T-helper 2 cell treated with Interferon-gamma antibody and Interleukin-4, amounts not matched to agents 5 μg/mL and 100 μg/mL, for 36 hours (primary cell): ENCODE data around the gene MED16.

ENCODE experiments used
- DNase-seq: peaks from one replicate; pipeline ENCODE4 v3.0.0; 2021; ENCODE audit warnings: low spot score
- H3K27ac Mint-ChIP-seq: one replicate; pipeline ENCODE4 v1.8.0; 2021; ENCODE audit warnings: mild to moderate bottlenecking, mixed read lengths
- H3K27me3 Mint-ChIP-seq: one replicate; pipeline ENCODE4 v1.8.0; 2021; ENCODE audit warnings: low read depth, mixed read lengths
- H3K36me3 Mint-ChIP-seq: one replicate; pipeline ENCODE4 v1.8.0; 2021; ENCODE audit warnings: low read depth, mixed read lengths
- H3K4me1 Mint-ChIP-seq: one replicate; pipeline ENCODE4 v1.8.0; 2021; ENCODE audit warnings: low read depth, mixed read lengths
- H3K4me3 Mint-ChIP-seq: one replicate; pipeline ENCODE4 v1.8.0; 2022; ENCODE audit warnings: mild to moderate bottlenecking, moderate library complexity, mixed read lengths
- H3K9me3 Mint-ChIP-seq: one replicate; pipeline ENCODE4 v1.8.0; 2021; ENCODE audit warnings: mixed read lengths

MED16 gene

DNA sequence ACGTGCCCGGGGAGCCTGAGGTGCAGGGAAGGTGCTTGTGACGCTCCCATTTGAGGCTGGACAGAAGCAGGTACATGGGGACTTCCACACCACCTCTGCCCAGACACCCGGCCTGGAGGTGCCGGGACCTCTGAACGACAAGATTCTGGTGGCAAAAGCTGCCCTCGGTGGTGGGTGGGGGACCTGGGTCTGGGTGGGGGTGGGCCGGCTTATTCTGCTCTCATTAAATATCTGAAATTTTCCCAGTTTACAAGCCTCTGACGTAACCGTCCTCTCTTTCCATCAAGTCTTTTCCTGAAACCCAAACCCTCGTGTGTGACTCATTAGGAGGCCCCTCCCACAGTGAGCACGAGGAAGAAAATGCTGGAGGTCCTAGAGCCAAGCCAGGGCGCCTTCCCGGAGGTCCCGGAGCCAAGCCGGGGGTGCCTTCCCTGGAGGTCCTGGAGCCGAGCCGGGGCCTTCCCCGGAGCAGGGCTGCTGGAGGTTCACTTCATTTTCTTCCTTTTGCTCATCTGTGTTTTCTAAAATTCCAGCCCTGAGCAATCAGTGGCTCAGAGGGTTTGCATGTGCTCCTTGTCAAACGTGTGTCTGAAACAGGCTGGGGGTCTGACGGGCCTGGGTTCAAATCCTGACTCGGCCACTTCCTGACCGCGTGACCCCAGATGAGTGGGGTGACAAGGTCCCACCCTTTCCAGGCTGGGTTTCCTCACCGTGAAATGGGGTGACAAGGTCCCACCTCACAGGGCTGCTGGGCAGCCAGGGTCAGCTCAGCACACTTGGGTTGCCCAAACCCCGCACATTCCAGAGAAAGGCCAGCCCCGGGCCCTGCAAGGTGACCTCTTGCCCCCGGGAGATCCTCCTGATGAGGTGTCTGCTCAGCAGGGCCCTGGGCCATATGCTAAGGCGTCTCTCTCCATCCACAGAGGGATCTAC lies 23.5 kb downstream of the MED16 start:
- H3K4me3 Mint-ChIP-seq, result no peak overlapping the region
- H3K36me3 Mint-ChIP-seq, result peaks cover 21% of the 10 kb centered on the region
- H3K27me3 Mint-ChIP-seq, result no peaks in the 10 kb centered on the region
- H3K27ac Mint-ChIP-seq, result no peak overlapping the region
- DNase-seq, result no peak
- peaks cover 5% of the 10 kb centered on the region for H3K4me1 Mint-ChIP-seq
- H3K9me3 Mint-ChIP-seq, result no peaks in the 10 kb centered on the region

GRCh38 chr19:868458-869244 lies 24.3 kb downstream of the MED16 start:
- Mint-ChIP-seq H3K4me1 (peaks cover 8% of the 10 kb centered on the region), H3K9me3 (no peaks in the 10 kb centered on the region), H3K4me3 (no peak overlapping the region), H3K27me3 (no peaks in the 10 kb centered on the region), H3K27ac (peak overlapping the region; percentile 15), H3K36me3 (peaks cover 21% of the 10 kb centered on the region)
- DNase-seq, result no peak

GRCh38 chr19:867855-868457 lies 25.0 kb downstream of the MED16 start:
- Mint-ChIP-seq H3K9me3 (no peaks in the 10 kb centered on the region), H3K27ac (no peak overlapping the region), H3K36me3 (peaks cover 19% of the 10 kb centered on the region), H3K27me3 (no peaks in the 10 kb centered on the region), H3K4me1 (peaks cover 11% of the 10 kb centered on the region), H3K4me3 (no peak overlapping the region)
- DNase-seq, result no peak

DNA sequence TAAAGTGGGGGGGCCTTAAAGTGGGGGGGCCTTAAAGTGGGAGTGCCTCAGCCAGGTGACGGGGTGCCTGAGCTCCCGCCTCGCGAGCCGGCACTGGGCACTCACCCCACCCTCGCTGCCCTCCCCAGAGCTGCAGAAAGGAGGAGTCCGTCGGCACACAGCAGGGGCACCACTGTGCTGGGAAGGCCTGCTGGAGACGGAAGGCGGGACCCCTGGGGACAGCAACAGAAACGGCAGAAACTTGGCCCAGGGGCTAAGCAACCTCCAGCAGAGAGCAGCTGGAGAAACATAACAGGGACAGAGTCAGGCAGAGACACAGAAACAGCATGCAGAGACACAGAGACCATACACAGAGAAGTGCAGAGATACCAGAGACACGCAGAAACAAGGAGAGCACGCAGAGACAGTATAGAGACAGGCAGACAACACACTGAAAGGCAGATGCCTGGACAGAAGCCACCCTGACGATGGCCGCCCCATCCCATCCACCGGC lies 25.6 kb downstream of the MED16 start:
- Mint-ChIP-seq H3K36me3 (peaks cover 16% of the 10 kb centered on the region), H3K9me3 (no peaks in the 10 kb centered on the region), H3K27me3 (no peaks in the 10 kb centered on the region), H3K4me3 (no peak overlapping the region), H3K4me1 (peaks cover 11% of the 10 kb centered on the region), H3K27ac (no peak overlapping the region)
- DNase-seq, result no peak

DNA sequence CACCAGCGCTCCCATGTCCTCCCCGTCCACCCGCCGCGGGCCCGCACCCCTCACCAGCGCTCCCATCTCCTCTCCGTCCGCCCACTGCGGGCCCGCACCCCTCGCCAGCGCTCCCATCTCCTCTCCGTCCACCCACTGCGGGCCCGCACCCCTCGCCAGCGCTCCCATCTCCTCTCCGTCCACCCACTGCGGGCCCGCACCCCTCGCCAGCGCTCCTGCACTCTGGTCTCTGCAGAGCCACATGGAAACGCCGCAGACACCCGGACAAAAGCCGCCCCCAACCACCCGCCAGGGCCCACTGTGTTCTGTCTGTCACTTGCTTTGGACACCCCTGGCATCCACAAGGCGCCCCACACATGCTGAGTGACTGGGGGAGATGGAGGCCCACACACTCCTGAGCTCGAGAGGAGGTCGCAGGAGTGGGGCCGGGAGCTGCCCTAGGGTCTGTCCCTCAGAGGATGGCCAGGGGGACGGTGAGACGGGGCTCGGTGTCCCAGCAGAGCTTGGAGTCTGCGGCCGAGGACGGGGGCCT lies 26.2 kb downstream of the MED16 start:
- peaks cover 16% of the 10 kb centered on the region for H3K36me3 Mint-ChIP-seq
- no peak overlapping the region for H3K27ac Mint-ChIP-seq
- DNase-seq, result no peak
- no peak overlapping the region for H3K4me3 Mint-ChIP-seq
- no peaks in the 10 kb centered on the region for H3K27me3 Mint-ChIP-seq
- H3K4me1 Mint-ChIP-seq, result peaks cover 10% of the 10 kb centered on the region
- no peaks in the 10 kb centered on the region for H3K9me3 Mint-ChIP-seq

GRCh38 chr19:863315-863620 lies 29.7 kb downstream of the MED16 start:
- Mint-ChIP-seq H3K4me1 (peaks cover 10% of the 10 kb centered on the region), H3K27me3 (peaks cover 10% of the 10 kb centered on the region), H3K36me3 (peaks cover 6% of the 10 kb centered on the region), H3K9me3 (no peaks in the 10 kb centered on the region), H3K4me3 (peak overlapping the region; percentile 74), H3K27ac (peak overlapping the region; percentile 82)
- DNase-seq, result no peak

DNA sequence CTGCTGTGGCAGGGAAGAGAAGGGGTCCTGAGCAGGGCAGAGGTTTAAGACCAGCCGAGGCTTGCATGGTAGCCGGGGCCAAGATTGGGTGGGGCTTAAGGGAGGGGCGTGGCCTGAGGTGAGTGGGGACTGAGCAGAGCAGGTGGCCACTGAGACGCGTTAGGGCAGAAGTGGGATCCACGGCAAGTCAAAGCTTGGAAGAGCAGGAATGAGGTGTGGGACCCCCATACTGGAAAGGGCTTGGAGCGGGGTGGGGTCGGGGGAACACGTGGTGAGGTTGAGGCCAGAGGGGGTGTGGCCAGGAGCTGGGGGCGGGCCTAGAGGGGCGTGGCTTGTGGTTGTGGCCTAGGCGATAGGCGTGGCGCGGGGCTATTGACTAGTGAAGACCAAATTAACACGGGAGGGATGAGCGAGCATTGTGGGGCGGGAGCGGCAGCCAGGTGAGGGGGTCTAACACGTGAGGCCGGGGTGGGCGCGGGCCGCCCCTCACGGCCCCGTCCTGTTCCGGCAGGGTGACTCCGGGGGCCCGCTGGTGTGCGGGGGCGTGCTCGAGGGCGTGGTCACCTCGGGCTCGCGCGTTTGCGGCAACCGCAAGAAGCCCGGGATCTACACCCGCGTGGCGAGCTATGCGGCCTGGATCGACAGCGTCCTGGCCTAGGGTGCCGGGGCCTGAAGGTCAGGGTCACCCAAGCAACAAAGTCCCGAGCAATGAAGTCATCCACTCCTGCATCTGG lies 30.2 kb downstream of the MED16 start:
- Mint-ChIP-seq H3K27ac (peak overlapping the region; percentile 82), H3K9me3 (no peaks in the 10 kb centered on the region), H3K4me3 (peak overlapping the region; percentile 74), H3K27me3 (peaks cover 10% of the 10 kb centered on the region), H3K36me3 (peaks cover 6% of the 10 kb centered on the region), H3K4me1 (peaks cover 10% of the 10 kb centered on the region)
- peak; percentile 69 for DNase-seq

DNA sequence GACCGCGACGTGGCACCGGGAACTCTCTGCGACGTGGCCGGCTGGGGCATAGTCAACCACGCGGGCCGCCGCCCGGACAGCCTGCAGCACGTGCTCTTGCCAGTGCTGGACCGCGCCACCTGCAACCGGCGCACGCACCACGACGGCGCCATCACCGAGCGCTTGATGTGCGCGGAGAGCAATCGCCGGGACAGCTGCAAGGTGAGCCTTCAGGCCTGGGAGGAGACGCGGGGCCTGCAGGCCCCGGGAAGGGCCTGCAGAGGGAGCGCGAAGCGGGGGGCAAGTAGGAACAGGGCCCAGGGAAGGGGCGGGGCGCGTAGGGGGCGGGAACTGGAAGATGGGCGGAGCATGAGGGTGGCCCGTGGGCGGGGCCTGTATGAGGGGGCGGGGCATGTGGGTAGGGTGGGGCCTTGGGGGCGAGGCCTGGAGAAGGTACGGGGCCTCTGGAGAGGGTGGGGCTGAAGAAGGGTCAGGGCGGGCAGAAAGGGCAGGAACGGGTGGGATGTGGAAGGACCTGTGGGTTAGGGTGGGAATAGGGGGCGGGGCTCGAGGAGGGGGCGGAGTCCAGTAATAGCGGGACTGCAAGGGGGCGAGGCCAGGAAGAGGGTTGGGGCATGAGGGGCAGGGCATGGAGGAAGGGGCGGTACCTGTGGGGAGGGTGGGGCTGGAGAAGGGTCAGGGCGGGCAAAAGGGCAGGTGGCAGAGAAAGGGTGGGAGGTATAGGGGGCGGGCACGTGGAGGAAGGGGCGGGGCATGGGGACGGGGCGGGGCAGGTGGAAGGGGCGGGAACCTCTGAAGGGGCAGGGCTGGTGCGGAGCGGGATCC lies 31.0 kb downstream of the MED16 start:
- peak overlapping the region; percentile 66 for H3K4me3 Mint-ChIP-seq
- peak; percentile 48 for DNase-seq
- H3K27ac Mint-ChIP-seq, result peak overlapping the region; percentile 73
- H3K4me1 Mint-ChIP-seq, result peaks cover 11% of the 10 kb centered on the region
- H3K9me3 Mint-ChIP-seq, result no peaks in the 10 kb centered on the region
- H3K36me3 Mint-ChIP-seq, result peaks cover 2% of the 10 kb centered on the region
- peaks cover 12% of the 10 kb centered on the region for H3K27me3 Mint-ChIP-seq

GRCh38 chr19:861141-861755 lies 31.7 kb downstream of the MED16 start:
- no peaks in the 10 kb centered on the region for H3K9me3 Mint-ChIP-seq
- peaks cover 2% of the 10 kb centered on the region for H3K36me3 Mint-ChIP-seq
- DNase-seq, result no peak
- no peak overlapping the region for H3K27ac Mint-ChIP-seq
- H3K27me3 Mint-ChIP-seq, result peaks cover 12% of the 10 kb centered on the region
- no peak overlapping the region for H3K4me3 Mint-ChIP-seq
- peaks cover 11% of the 10 kb centered on the region for H3K4me1 Mint-ChIP-seq

- Mint-ChIP-seq H3K9me3 (no peaks in the 10 kb centered on the region), H3K27ac (no peak within 1 kb of the TSS), H3K4me3 (no peak within 1 kb of the TSS), H3K4me1 (peaks cover 11% of the 10 kb centered on the region), H3K36me3 (no peaks in the 10 kb centered on the region), H3K27me3 (peaks cover 12% of the 10 kb centered on the region)
- DNase-seq, result no peak
Measured at GRCh38 chr19:858868-859843, 33.8 kb downstream of the MED16 start, which contains the start of gene CFD. CFD (plus strand) TSS chr19:859664; CDS start chr19:859690, 26 bp downstream.

DNA sequence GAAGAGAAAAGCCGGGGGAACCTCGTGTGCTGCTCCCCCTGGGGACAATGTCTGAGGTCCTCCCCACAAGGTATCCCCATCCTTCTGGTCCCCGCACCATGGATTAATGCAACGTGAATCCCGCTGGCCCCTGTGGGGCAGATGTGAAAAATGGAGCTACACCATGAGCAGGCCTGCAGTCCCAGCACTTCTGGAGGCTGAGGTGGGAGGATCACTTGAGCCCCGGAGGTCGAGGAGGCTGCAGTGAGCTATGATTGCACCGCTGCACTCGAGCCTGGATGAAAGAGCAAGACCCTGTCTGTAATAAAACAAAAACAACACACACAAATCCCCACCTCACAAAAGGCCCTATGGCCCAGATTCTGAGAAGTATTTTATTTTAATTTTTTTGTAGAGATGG lies 34.7 kb downstream of the MED16 start:
- Mint-ChIP-seq H3K9me3 (no peaks in the 10 kb centered on the region), H3K27ac (no peak overlapping the region), H3K4me3 (no peak overlapping the region), H3K4me1 (peaks cover 7% of the 10 kb centered on the region), H3K27me3 (peaks cover 15% of the 10 kb centered on the region), H3K36me3 (no peaks in the 10 kb centered on the region)
- DNase-seq, result no peak
